ENCODE measurements around the gene G3BP1.

GRCh38 chr5:151815051-151815450 is 43.3 kb downstream of the G3BP1 start:
- TF ChIP-seq CTCF (IDR thresholded peaks at IDR 0.05) (no peak), POLR2A (IDR thresholded peaks at IDR 0.05; ENCODE audit: low read depth) (no peak), POLR2AphosphoS5 (IDR thresholded peaks at IDR 0.05) (no peak), EP300 (IDR thresholded peaks at IDR 0.05) (no peak)
